DMS 273 (cell line): ENCODE results near the gene DPP8.
"Not testable (repeated sequence)": the region's sequence is repeated elsewhere in the genome, so short reads cannot be mapped to it uniquely, and the experiment has no call there.

ENCODE experiments used
- DNase-seq: peaks from one replicate; lab custom pipeline; 2025; ENCODE audit not compliant: unreplicated experiment; lab: John Stamatoyannopoulos, UW

The DPP8 gene

DNA sequence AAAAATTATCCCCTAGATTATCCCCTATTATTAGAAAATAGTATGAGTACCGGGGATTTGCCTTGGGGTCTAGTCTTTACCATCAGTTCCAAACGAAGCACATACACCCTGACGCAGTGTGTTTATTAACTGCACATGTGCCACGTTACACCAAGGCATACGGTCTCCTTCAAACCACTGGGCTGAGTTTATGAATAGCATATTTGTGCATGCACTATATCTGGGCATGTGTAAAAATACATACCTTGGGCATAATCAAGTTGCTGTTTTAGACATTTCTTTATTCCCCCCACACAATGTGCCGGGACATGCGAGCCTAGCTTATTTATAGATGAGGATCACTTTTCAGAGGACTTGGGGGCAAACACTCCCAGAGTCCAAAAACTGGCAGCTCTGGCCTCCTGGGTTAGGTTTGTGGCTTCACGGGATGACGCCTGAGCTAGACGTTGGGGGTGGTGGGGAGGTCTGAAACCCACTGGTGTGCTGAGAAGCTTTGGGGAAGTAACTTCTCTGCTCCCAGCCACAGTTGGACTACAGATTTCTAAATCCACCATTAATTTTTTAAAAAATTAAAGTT is 111.0 kb downstream of the DPP8 start:
- DNase-seq: no peak

DNA sequence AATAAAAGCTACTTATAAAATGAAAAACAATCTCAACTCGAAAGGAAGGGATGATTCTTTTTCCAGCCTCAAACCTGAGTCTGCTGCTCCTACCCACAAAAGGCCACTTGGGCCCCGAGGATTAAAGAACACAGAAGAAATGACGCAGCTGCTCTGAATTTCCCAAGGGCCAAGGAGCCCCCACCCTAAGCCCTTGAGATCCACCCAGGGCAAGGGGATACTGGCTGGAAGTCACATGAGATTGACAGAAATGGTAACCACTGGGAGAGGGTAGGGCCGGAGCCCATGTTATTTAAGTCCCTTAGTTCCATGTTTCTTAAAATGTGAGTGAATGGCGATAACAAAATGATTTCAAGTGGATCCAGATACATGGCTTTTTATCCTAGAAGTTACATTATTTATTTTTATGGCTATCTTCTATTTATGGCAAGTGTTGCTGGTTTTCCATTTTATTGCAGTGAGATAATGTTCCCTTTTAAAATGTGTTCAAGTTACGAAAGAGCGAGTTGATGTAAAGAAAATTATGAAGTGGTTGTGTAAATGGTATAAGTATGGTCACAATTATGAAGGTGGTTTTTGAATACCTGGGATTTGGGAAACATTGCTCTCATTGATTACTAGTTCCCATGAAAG is 111.6 kb downstream of the DPP8 start:
- DNase-seq: no peak

- DNase-seq: no peak
Observed at GRCh38 chr15:65404186-65404872, 113.2 kb downstream of the DPP8 start.

- no peak for DNase-seq
Observed at GRCh38 chr15:65402961-65403360, 114.5 kb downstream of the DPP8 start.

DNA sequence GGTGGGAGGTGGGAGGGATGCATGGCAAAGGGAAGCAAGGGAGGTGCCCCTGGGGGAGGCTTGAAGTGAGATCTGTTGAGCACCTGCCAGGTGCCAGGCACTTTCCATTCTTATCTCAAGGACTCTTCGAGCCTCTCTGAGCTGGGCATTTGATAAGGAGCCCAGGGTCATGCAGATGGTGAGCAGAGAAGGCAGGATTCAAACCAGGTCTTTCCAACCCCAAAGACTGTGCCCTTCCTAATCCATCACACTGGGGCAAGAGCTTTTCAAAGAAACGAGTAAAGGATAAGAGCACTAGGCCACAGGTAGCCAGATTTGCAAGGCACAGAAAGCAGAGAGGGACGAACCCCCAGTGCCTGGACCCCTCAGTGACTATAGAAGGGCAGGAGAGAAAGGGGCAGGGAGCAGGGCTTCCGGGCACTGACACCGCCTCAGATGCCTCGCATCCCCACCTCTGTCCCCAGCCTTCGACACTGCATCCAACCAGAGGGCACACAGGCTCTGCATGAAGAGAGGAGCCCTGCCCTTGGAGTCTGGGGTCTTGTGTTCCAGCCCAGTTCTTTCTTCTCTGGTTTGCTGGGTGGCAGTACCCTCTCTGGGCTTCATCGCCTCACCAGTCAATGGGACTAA is 115.8 kb downstream of the DPP8 start:
- DNase-seq: no peak

DNA sequence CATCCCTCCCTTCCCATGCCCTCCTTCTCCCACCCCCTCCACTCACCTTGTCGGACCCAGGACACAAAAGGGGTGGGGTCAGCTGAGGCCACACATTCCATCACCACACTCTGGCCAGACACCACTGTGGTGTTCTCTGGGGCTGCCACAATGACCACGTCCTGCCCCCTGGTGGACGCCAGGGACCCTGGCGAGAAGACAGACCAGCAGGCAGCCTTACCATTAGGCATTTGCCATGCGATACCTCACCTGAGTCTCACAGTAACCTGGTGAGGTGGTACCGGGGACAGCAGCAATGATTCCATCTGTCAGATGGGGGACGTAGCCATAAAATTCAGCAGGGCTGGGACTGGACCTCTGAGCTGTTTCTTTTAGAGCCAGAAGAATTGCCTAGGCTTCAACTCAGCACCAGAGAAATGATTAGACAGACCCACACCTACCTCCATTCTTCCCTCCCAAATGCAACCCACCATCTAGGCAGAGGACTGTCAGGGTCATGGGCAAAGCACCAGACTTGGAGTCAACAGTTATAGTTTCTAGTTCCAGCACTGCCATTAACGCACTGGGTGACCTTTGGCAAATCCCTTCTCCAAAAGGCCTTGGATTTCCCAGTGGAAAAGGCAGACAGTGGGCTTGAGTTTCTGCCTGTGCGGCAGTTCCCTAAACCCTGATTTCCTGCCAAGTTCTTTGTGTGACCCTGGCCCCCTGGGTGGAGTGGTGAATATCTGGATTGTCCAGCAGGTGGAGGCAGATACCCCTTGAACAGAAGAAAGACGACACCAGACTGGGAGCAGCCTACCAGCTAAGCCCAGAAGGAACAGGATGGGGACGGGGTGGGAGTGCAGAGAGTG is 116.5 kb downstream of the DPP8 start:
- peak; percentile 91 for DNase-seq

GRCh38 chr15:65399997-65400396 is 117.5 kb downstream of the DPP8 start:
- DNase-seq: no peak

GRCh38 chr15:65399001-65399706 is 118.3 kb downstream of the DPP8 start:
- no peak for DNase-seq

GRCh38 chr15:65398486-65398885 is 119.0 kb downstream of the DPP8 start:
- not testable (repeated sequence) for DNase-seq

- peak; percentile 47 for DNase-seq
Observed at GRCh38 chr15:65396965-65397317, 120.5 kb downstream of the DPP8 start.

DNA sequence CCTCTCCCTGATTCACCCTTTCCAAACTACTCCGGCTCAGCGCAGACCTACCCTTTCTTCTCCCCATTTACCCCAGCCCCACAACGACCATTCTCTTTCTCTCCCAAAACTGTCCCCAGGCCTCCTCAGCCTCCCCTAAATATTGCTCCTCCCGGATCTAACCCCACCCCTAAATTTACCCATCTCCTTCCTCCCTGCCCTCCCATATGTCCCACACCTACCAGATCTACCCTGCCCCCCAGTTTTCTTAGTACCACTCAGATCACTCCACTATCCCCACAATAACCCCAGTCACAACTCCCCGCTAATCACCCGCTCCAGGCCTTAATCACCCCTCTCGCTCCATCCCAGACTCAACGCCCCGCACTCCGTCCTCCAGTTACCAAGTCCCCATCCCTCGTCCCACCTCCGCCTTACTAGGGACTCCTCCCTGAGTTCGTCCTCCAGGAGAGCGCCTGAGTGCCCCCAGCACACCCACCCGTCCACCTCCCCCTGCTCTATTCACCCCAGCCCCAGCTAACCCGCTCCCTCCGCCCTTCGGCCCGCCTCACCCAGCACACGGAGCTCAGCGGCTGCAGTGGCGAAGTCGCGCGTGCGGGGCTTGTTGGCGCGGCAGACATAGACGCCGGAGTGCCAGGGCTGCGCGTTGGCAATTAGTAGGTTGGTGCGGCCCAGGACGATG is 121.1 kb downstream of the DPP8 start:
- DNase-seq: peak; percentile 47

GRCh38 chr15:65395567-65396202 is 121.8 kb downstream of the DPP8 start:
- DNase-seq: peak; percentile 31

GRCh38 chr15:65394936-65395335 is 122.6 kb downstream of the DPP8 start:
- no peak for DNase-seq

GRCh38 chr15:65394280-65394789 is 123.2 kb downstream of the DPP8 start:
- DNase-seq: no peak

DNA sequence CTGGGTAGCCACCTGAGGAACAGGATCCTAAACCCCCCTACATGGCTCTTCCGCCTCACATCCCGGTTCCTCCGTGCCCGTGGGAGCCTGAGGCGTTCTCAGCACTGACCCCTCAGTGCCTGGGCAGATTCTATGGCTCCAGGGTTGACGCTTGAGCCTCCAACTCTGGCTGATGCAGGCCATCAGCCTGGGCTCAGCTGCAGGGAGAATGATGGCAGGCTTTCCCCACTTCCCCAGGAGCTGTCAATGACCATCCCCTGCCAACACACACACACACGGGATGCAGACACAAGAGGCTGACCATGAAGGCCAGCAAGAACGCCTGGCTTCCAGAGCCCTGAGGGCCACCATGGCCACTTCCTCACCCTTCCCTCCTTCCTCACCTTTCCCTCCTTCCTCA is 123.9 kb downstream of the DPP8 start:
- DNase-seq: no peak

- no peak for DNase-seq
Observed at GRCh38 chr15:65393091-65393490, 124.4 kb downstream of the DPP8 start.
